SK-N-MC (cell line): ENCODE results near the gene ANKRD17.

Experiments used
- EZH2 ChIP-seq: fragments of 200-600 bp; sonication (generic); IDR thresholded peaks from one replicate; pipeline ENCODE4 v1.6.1; 2017; ENCODE audit warnings: antibody characterized with exemption
- FOXP2 ChIP-seq: optimal IDR thresholded peaks from 2 replicates; pipeline ENCODE3; 2011; ENCODE audit warnings: mild to moderate bottlenecking, moderate library complexity; ENCODE audit not compliant: insufficient read depth; ENCODE audit errors: extremely low read length, control extremely low read depth
- POLR2AphosphoS5 ChIP-seq: IDR thresholded peaks from 2 replicates; pipeline ENCODE4 v1.6.1; 2012; ENCODE audit warnings: mild to moderate bottlenecking, low read depth, low read length, borderline replicate concordance

DNA sequence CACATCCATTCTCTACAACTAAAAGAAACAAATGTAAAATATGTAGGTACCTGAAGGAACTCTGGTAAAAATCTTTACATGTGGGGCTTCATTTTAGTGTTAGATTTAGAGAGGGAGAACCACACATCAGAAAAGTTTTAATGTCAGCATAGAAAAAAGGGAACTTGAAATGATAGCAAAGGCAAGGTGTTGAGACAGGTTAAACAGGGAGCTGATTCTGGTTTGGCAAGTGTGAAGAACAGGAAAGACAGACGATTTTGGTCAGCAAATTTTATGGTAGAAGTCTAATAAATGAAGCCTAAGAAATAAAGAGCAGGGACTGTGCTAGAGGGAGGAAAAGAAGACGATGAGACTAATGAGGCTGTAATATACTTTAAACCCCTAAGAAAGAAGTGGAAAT, 121.5 kb downstream of the ANKRD17 start:
- TF ChIP-seq POLR2AphosphoS5 (no peak), EZH2 (no peak), FOXP2 (no peak)
